NCI-H2196 (cell line): ENCODE data around the gene MVB12B.
A peak's percentile ranks its signal among the peaks of the same experiment; 100 is the strongest.

Experiments used
- DNase-seq: peaks from one replicate; lab custom pipeline; 2025; ENCODE audit not compliant: unreplicated experiment; lab: John Stamatoyannopoulos, UW

The MVB12B gene

GRCh38 chr9:126488310-126488709 lies 161.7 kb downstream of the MVB12B start:
- no peak for DNase-seq

DNA sequence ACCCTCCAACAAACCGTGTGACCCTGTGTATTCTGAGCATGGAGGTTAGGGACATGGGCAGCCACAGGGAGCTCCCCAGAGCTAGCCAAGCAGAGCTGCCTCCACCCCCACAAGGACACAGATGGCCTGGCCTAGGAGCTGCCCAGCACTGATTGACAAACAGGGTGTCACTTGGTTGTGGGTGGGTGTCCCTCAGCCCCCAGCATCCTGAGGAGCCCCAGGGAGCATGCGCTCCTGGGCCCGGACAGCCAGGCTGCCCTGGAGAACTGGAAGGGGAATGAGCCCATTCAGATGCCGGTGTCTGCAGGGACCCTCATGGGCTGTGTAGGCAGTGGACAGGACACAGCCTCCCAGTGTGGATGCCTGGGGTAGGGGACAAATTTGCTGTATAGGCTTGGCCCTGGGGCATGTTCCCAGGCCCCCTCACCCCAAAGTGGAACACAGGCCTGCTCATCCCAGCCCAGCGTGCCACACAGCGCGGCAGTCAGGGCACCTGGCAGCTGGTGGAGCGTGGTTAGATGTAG lies 162.3 kb downstream of the MVB12B start:
- DNase-seq = no peak

- DNase-seq = no peak
Observed at GRCh38 chr9:126489581-126490213, 163.1 kb downstream of the MVB12B start.

- DNase-seq = no peak
Observed at GRCh38 chr9:126490214-126490631, 163.6 kb downstream of the MVB12B start.

GRCh38 chr9:126490871-126491567 lies 164.4 kb downstream of the MVB12B start:
- peak; percentile 74 for DNase-seq

DNA sequence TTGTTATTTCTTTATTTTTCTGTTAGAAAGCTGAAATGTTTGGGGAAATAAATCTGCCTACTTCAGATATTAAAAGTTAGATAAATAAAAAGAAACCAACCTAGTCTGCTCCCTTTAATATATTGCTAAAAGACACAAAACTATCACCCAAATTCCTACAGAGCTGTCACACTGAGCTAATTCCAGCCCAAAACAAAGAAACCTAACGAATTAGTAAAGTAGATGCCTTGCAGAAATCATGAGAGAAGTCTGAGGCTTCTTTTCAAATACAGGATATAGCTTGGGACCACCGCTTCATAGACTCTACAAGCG lies 164.9 kb downstream of the MVB12B start:
- no peak for DNase-seq

GRCh38 chr9:126491949-126492348 lies 165.3 kb downstream of the MVB12B start:
- DNase-seq = no peak

GRCh38 chr9:126494264-126494663 lies 167.6 kb downstream of the MVB12B start:
- DNase-seq = no peak

DNA sequence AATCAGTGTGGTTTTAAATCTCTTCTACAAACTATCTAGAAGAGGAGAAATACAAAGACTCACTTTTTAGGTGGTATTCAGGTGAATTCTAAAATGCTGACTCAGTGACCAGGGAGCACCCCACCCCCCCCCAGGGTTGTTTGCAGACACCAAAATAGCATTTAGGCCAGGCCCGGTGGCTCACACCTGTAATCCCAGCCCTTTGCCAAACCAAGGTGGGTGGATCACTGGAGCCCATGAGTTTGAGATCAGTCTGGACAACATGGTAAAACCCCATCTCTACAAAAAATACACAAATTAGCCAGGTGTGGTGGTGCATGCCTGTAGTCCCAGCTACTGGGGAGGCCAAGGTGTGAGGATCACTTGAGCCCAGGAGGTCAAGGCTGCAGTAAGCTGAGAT lies 168.1 kb downstream of the MVB12B start:
- DNase-seq = no peak

DNA sequence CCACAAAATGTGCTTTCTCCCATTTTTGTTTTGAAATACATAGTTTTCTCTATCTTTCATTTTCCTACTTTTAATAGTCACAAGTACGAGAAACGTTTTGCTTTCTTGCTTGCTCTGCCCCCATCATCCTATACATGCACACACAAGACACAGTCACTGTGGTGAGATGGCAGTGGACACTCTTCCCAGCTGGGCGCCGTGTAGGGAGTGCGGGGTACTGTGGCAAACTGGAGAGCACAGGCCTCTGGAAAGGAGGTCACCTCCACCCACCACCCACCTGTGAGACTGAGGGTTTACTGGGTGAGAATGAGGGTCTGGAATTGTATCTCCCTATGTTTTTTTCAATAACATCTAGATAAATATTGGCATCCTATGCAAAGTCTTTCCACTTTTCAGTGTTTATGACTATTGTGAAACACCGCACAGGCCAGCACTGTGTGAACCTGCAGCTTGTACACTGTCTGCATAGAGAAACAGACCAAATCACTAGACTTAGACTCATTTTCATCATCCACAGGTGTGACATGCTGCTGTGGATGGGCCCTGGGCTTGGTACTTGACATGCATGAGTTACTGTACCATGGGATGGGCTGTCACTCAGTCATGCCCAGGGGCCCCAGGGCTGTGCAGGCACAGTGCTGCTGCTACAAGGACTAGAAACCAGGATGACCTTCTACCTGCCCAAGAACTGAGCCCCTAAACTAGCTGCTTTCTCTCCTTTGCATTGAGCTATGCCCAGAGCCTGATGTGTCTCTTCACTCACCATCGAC lies 169.0 kb downstream of the MVB12B start:
- DNase-seq = no peak

DNA sequence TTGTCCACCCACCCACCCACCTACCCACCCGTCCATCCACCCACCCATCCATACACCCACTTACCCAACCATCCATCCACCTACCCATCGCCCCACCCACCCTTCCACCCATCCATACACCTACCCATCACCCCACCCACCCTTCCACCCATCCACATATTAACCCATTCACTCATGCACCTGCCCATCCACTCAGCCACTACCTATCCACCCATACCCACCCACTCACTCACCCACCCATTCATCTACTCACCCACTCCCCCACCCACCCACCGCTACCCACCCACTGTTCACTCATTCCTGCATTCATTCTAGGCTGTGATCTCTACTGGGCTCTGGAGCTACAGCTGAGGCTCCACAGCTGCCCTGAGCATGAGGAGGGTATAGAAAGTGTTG lies 169.6 kb downstream of the MVB12B start:
- no peak for DNase-seq

DNA sequence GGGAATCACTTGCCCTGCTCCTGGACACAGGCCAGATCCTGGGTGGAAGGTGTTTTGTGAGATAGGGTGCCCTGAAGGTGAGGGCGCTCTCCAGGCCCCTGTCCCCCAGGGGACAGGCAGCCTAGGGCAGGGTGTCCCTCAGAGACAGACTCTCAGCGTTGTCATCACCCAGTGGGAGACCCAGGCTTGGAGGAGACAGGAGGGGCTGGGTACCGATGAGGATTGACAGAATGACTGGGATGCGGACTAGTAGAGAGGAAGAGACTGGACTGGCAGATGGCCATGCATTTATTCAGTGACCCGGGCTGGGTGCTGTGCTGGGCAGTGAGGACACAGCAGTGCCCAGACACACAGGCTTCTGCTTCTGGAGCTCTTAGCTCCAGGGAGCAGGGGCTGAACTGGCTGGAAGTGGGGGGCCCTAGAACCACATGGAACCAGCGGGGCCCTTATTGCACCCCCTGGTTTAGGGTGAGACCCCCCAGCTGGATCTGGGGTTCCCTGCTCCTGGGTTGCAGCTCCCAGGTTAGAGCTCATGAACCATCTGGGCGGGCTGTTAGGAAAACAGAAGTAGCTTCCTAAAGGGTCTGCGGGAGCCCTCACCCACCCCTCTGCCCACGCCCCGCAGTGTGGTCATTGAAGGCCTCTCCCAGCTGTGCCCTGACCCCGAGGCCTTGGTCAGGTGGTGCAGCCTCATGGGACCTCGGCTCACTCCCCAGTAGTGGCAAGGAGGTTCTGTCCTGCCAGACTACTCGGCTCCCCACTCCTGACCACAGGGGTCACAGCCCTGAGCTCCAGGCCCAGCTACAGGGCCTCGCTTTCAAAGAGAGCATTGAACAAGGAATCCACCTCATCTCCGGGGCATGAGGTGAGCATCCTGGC lies 170.4 kb downstream of the MVB12B start:
- DNase-seq = no peak

GRCh38 chr9:126497660-126498275 lies 171.1 kb downstream of the MVB12B start:
- no peak for DNase-seq

- no peak for DNase-seq
Observed at GRCh38 chr9:126498331-126498730, 171.7 kb downstream of the MVB12B start.

DNA sequence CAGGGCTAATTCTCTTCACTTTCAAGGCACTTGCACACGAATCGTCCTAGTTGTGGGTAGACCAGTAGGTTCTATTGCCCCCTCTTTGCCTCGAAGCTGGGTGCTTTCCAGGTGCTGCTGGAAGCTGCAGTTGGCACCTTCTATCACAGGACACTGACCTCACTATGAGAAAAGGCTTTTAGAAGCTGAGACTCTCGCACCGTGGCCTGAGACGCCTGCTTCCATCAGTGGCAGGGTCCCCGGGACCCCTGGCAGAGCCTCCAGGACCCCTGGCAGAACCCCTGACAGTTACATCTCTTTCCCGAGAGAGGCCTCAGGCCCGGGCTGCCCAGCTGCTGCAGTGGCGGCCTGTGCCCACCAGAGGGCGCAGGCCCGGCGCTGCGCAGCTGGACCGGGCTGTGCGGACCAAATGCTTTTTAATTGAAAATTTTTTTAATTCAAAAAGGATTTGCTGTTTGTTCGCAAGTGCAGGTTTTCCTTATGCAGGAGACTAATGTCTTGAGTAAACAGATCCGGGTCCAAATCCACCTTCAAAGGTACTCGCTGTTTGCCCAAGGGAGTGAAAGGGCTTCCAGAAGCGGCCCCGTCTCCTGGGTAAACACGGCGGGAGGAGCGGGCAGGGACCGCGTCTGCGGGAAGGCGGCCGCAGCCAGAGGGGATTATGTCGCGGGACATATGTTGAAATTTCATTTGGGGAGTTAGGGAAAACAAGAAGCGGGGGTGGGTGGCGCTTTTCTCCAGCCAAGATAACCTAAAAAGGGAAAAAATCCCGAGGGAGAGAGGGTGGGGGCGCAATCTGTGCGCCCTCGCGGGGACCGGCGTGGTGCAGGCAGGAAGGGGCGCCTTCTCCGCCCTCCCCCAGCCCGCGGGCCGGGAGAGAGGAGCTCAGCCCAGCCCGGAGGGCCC lies 172.6 kb downstream of the MVB12B start:
- peak; percentile 33 for DNase-seq

- DNase-seq = no peak
Observed at GRCh38 chr9:126499911-126500599, 173.4 kb downstream of the MVB12B start.

DNA sequence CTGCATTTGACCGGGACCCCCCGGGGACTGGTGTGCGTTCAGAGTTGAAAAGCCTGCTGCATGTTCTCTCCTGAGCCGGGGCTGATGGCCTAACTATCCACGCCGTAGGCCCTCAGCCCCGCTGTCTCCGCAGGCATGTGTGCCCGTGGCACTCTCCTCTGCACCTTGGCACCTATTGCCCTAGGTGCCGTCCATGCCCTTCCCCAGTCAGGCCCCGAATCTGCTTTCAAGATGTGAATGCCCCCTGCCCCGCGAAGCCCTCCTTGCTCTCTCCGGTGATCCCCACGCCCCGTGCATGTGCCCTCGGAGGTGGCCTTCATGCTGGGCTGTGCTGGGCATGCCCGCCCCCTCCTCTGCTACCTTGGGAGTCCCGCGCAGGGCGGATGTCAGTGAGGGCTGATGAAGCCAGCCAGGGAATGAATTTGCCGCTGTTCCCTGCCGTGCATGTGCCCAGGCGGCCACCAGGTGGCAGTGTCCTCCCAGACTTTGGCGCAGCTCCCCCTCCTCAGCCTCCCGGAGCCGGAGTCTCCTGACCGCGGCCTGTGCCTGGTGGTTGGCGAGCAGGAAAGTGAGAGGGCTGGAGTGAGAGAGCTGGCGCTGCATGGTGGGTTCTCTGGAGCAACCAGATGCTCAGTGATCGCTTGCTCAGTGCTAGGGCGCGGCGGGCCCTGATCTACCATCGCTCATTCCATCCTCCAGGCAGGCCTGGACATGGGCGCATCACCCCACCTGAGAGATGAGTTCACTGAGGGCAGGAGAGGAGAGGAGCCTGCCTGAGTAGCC lies 174.2 kb downstream of the MVB12B start:
- DNase-seq = peak; percentile 62
